IPS-NIHi7 (cell line): Measurements from ENCODE around the gene OBSCN.

Source experiments
- DNase-seq: peaks from one replicate; pipeline ENCODE4 v3.0.0; 2012; ENCODE audit warnings: mixed read lengths; ENCODE audit errors: extremely low spot score

The OBSCN gene

GRCh38 chr1:228366062-228366865 lies 158.4 kb downstream of the OBSCN start:
- no peak for DNase-seq

GRCh38 chr1:228366866-228367741 lies 159.3 kb downstream of the OBSCN start:
- DNase-seq, result no peak

GRCh38 chr1:228367798-228368791 lies 160.3 kb downstream of the OBSCN start:
- DNase-seq, result peak; percentile 48

GRCh38 chr1:228368801-228369607 lies 161.2 kb downstream of the OBSCN start:
- no peak for DNase-seq

- no peak for DNase-seq
Observed at GRCh38 chr1:228369608-228370438, 162.0 kb downstream of the OBSCN start.

GRCh38 chr1:228370439-228370940 lies 162.6 kb downstream of the OBSCN start:
- no peak for DNase-seq

- no peak for DNase-seq
Observed at GRCh38 chr1:228370941-228371740, 163.3 kb downstream of the OBSCN start.

GRCh38 chr1:228371741-228372182 lies 163.9 kb downstream of the OBSCN start:
- no peak for DNase-seq

GRCh38 chr1:228372183-228373003 lies 164.5 kb downstream of the OBSCN start:
- DNase-seq, result no peak

- DNase-seq, result no peak
Observed at GRCh38 chr1:228373004-228373680, 165.3 kb downstream of the OBSCN start.

GRCh38 chr1:228373681-228374571 lies 166.1 kb downstream of the OBSCN start:
- DNase-seq, result no peak

GRCh38 chr1:228374711-228375577 lies 167.1 kb downstream of the OBSCN start:
- no peak for DNase-seq

- no peak for DNase-seq
Observed at GRCh38 chr1:228375578-228376261, 167.9 kb downstream of the OBSCN start.

GRCh38 chr1:228376262-228376628 lies 168.4 kb downstream of the OBSCN start:
- no peak for DNase-seq
